H9 (cell line): ENCODE measurements around the gene WDR73. TPM values are rescaled to one million over a fixed set of nuclear protein-coding genes. Genes with fewer than 3 reads are reported as not detected.

Experiments
- DNase-seq: peaks from one replicate; pipeline ENCODE4 v3.0.0-alpha.2; 2017
- H2AFZ ChIP-seq: one replicate; pipeline ENCODE4 v1.6.1; 2013; ENCODE audit warnings: mild to moderate bottlenecking, low read length, control low read depth, moderate library complexity
- H2AK5ac ChIP-seq: 2 replicates; pipeline ENCODE4 v1.6.1; 2013; ENCODE audit warnings: low read length, control low read depth, mixed read lengths; ENCODE audit not compliant: insufficient read length
- H2BK120ac ChIP-seq: one replicate; pipeline ENCODE4 v1.6.1; 2013; ENCODE audit warnings: low read depth, mild to moderate bottlenecking, low read length, control low read depth, inconsistent platforms; ENCODE audit not compliant: poor library complexity, severe bottlenecking
- H2BK12ac ChIP-seq: 2 replicates; pipeline ENCODE4 v1.6.1; 2013; ENCODE audit warnings: low read length, control low read depth, mixed read lengths, low read depth; ENCODE audit not compliant: insufficient read length
- H2BK15ac ChIP-seq: 2 replicates; pipeline ENCODE4 v1.6.1; 2013; ENCODE audit warnings: low read depth, low read length, control low read depth
- H2BK20ac ChIP-seq: one replicate; pipeline ENCODE4 v1.6.1; 2013; ENCODE audit warnings: low read depth, mild to moderate bottlenecking, low read length, control low read depth, inconsistent platforms; ENCODE audit not compliant: poor library complexity, severe bottlenecking
- H2BK5ac ChIP-seq: 2 replicates; pipeline ENCODE4 v1.6.1; 2013; ENCODE audit warnings: low read length, control low read depth, mixed read lengths; ENCODE audit not compliant: insufficient read length
- H3K14ac ChIP-seq: 2 replicates; pipeline ENCODE4 v1.6.1; 2013; ENCODE audit warnings: low read length, control low read depth; ENCODE audit not compliant: insufficient read depth
- H3K18ac ChIP-seq: 2 replicates; pipeline ENCODE4 v1.6.1; 2013; ENCODE audit warnings: low read depth, mild to moderate bottlenecking, mixed read lengths, low read length, control low read depth; ENCODE audit not compliant: insufficient read length
- H3K23ac ChIP-seq: 2 replicates; pipeline ENCODE4 v1.6.1; 2013; ENCODE audit warnings: low read length, control low read depth, mixed read lengths, low read depth; ENCODE audit not compliant: insufficient read length
- H3K23me2 ChIP-seq: 2 replicates; pipeline ENCODE4 v1.6.1; 2013; ENCODE audit warnings: low read depth, mild to moderate bottlenecking, mixed read lengths, low read length, control low read depth; ENCODE audit not compliant: insufficient read length, poor library complexity, severe bottlenecking
- H3K27ac ChIP-seq: 2 replicates; pipeline ENCODE4 v1.5.1; 2013; ENCODE audit warnings: low read length, control low read depth, mixed read lengths, low read depth; ENCODE audit not compliant: insufficient read length
- H3K27me3 ChIP-seq: 2 replicates; pipeline ENCODE4 v1.6.1; 2013; ENCODE audit warnings: low read length, control low read depth, inconsistent platforms; ENCODE audit not compliant: insufficient read depth
- H3K4ac ChIP-seq: 2 replicates; pipeline ENCODE4 v1.6.1; 2013; ENCODE audit warnings: low read depth, mild to moderate bottlenecking, control low read depth, inconsistent platforms, low read length, moderate library complexity
- H3K4me1 ChIP-seq: 2 replicates; pipeline ENCODE4 v1.6.1; 2013; ENCODE audit warnings: low read length, control low read depth, inconsistent platforms; ENCODE audit not compliant: insufficient read depth
- H3K4me2 ChIP-seq: 2 replicates; pipeline ENCODE4 v1.6.1; 2013; ENCODE audit warnings: low read length, control low read depth, mixed read lengths; ENCODE audit not compliant: insufficient read length, insufficient read depth
- H3K56ac ChIP-seq: 2 replicates; pipeline ENCODE4 v1.6.1; 2013; ENCODE audit warnings: low read depth, mild to moderate bottlenecking, mixed read lengths, low read length, control low read depth; ENCODE audit not compliant: insufficient read length
- H3K79me1 ChIP-seq: 2 replicates; pipeline ENCODE4 v1.6.1; 2013; ENCODE audit warnings: low read depth, mild to moderate bottlenecking, moderate library complexity, low read length, control low read depth, inconsistent platforms; ENCODE audit not compliant: insufficient read depth, poor library complexity, severe bottlenecking
- H3K79me2 ChIP-seq: 2 replicates; pipeline ENCODE4 v1.6.1; 2013; ENCODE audit warnings: low read length, control low read depth, inconsistent platforms; ENCODE audit not compliant: insufficient read depth
- H3K9ac ChIP-seq: 2 replicates; pipeline ENCODE4 v1.6.1; 2013; ENCODE audit warnings: low read length, control low read depth, mixed read lengths; ENCODE audit not compliant: insufficient read length; ENCODE audit errors: extremely low read depth
- H3K9me3 ChIP-seq: one replicate; pipeline ENCODE4 v1.6.1; 2013; ENCODE audit warnings: low read depth, low read length, inconsistent platforms; ENCODE audit not compliant: control insufficient read depth
- H3T11ph ChIP-seq: one replicate; pipeline ENCODE4 v1.6.1; 2013; ENCODE audit warnings: mild to moderate bottlenecking, low read length, control low read depth, inconsistent platforms
- H4K20me1 ChIP-seq: one replicate; pipeline ENCODE4 v1.6.1; 2013; ENCODE audit not compliant: control insufficient read depth, insufficient read length, insufficient read depth
- H4K5ac ChIP-seq: 2 replicates; pipeline ENCODE4 v1.6.1; 2013; ENCODE audit warnings: low read depth, mild to moderate bottlenecking, mixed read lengths, low read length, control low read depth; ENCODE audit not compliant: insufficient read length
- H4K8ac ChIP-seq: replicated peaks from 2 replicates; pipeline ENCODE4 v1.6.1; 2013; ENCODE audit warnings: low read length, control low read depth, mixed read lengths, low read depth; ENCODE audit not compliant: insufficient read length
- H4K91ac ChIP-seq: 2 replicates; pipeline ENCODE4 v1.6.1; 2013; ENCODE audit warnings: low read depth, mild to moderate bottlenecking, moderate library complexity, mixed read lengths, low read length, control low read depth; ENCODE audit not compliant: insufficient read length
- H3K27ac Mint-ChIP-seq, 3 experiments: 2 replicates in 2 of 3; 3 replicates in 1 of 3; pipeline ENCODE4 v1.8.0; 2020 to 2021; ENCODE audit warnings: mixed read lengths in 3 of 3, mild to moderate bottlenecking in 1 of 3, moderate library complexity in 1 of 3
- H3K27me3 Mint-ChIP-seq: 2 replicates; pipeline ENCODE4 v1.8.0; 2021; ENCODE audit warnings: low read depth, mild to moderate bottlenecking, moderate library complexity, mixed read lengths
- H3K36me3 Mint-ChIP-seq, 3 experiments: 2 replicates in 2 of 3; 3 replicates in 1 of 3; pipeline ENCODE4 v1.8.0; 2020 to 2021; ENCODE audit warnings: low read depth in 3 of 3, mixed read lengths in 3 of 3; ENCODE audit not compliant: insufficient read depth in 1 of 3
- H3K4me1 Mint-ChIP-seq, 2 experiments: 2 replicates each; pipeline ENCODE4 v1.8.0; 2020; ENCODE audit warnings: mixed read lengths in 2 of 2
- H3K4me3 Mint-ChIP-seq, 2 experiments: 2 replicates in 1 of 2; 3 replicates in 1 of 2; pipeline ENCODE4 v1.8.0; 2020 to 2021; ENCODE audit warnings: mild to moderate bottlenecking in 2 of 2, mixed read lengths in 2 of 2, moderate library complexity in 1 of 2
- H3K9me3 Mint-ChIP-seq, 2 experiments: 2 replicates in 1 of 2; 3 replicates in 1 of 2; pipeline ENCODE4 v1.8.0; 2020; ENCODE audit warnings: mild to moderate bottlenecking in 2 of 2, mixed read lengths in 2 of 2, moderate library complexity in 1 of 2
- WGBS: extraction: QIAGEN DNeasy Blood & Tissue Kit; methylation state at CpG from one replicate; pipeline ENCODE4 v1.1.7; 2013; ENCODE audit warnings: missing lambda C conversion rate, low lambda C conversion rate, mixed read lengths; ENCODE audit not compliant: insufficient read length; ENCODE audit errors: extremely low coverage; 5-methylcytosine and 5-hydroxymethylcytosine counted together
- total RNA-seq: library from RNA; stranded (reverse); gene quantifications from 2 replicates; pipeline ENCODE4 v1.2.1, GENCODE V29; 2021
- TF ChIP-seq, protein P1 (sequence below): fragments of 200-600 bp; sonication (generic); conservative IDR thresholded peaks from 3 replicates; pipeline ENCODE4 v1.8.0; 2021; ENCODE audit warnings: antibody characterized with exemption, mild to moderate bottlenecking

The WDR73 gene
- total RNA-seq, 1 experiment from 2014 or later, result 41.6 TPM

DNA sequence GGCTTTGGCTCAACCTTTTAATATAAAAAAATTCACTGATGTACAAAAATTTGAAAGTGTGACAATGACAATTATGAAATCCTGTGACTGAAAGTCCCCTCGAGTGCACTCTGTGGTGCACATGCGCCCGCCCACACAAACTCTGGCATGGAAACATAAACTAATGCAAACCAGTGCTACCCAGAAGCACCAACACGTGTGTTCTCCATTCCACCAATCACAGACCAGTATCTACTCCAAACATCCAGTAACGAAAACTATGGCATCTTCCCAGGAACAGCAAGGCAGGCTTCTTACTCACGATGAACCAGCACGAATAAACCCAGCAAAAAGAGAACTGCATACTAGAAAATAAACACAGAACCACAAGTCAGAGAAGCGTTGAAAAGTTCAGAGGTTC is 15.6 kb upstream of the WDR73 start:
- no CpG with 5 or more reads among the region's 8 CpGs for WGBS
- H3K79me1 ChIP-seq, result no peaks in the 10 kb centered on the region
- H3K4me1 Mint-ChIP-seq, result no peaks in the 10 kb centered on the region
- H2AFZ ChIP-seq, result no peak overlapping the region
- no peak overlapping the region for H3K4me3 Mint-ChIP-seq
- no peak overlapping the region for H2BK5ac ChIP-seq
- no peak for DNase-seq
- H3K27ac ChIP-seq, result no peak overlapping the region
- no peak overlapping the region for H4K91ac ChIP-seq
- no peak overlapping the region for H2BK20ac ChIP-seq
- no peaks in the 10 kb centered on the region for H3K23me2 ChIP-seq
- H3K9me3 Mint-ChIP-seq, result peaks cover 0 to 4% of the 10 kb centered on the region in 2 experiments; a peak in 1 of 5 replicates
- H3K18ac ChIP-seq, result no peak overlapping the region
- H2AK5ac ChIP-seq, result no peak overlapping the region
- H3K4me2 ChIP-seq, result no peak overlapping the region
- H3K79me2 ChIP-seq, result 0 out of 2 replicates have a peak, but pooled peaks cover 2% of the 10 kb centered on the region
- H3K27ac Mint-ChIP-seq, result no peak overlapping the region
- no peak overlapping the region for H3K4ac ChIP-seq
- H3K14ac ChIP-seq, result no peak overlapping the region
- H3K27me3 Mint-ChIP-seq, result no peaks in the 10 kb centered on the region
- no peak overlapping the region for H2BK15ac ChIP-seq
- no peak overlapping the region for H4K5ac ChIP-seq
- H3K27me3 ChIP-seq, result no peaks in the 10 kb centered on the region
- H2BK120ac ChIP-seq, result no peak overlapping the region
- no peak overlapping the region for H3K9ac ChIP-seq
- H3K36me3 Mint-ChIP-seq, result peaks cover 32 to 75% (median 73%) of the 10 kb centered on the region in 3 experiments
- no peaks in the 10 kb centered on the region for H4K20me1 ChIP-seq
- H3K4me1 ChIP-seq, result no peaks in the 10 kb centered on the region
- H2BK12ac ChIP-seq, result no peak overlapping the region
- H3K56ac ChIP-seq, result no peak overlapping the region
- H3T11ph ChIP-seq, result no peak overlapping the region
- TF ChIP-seq, protein P1, sequence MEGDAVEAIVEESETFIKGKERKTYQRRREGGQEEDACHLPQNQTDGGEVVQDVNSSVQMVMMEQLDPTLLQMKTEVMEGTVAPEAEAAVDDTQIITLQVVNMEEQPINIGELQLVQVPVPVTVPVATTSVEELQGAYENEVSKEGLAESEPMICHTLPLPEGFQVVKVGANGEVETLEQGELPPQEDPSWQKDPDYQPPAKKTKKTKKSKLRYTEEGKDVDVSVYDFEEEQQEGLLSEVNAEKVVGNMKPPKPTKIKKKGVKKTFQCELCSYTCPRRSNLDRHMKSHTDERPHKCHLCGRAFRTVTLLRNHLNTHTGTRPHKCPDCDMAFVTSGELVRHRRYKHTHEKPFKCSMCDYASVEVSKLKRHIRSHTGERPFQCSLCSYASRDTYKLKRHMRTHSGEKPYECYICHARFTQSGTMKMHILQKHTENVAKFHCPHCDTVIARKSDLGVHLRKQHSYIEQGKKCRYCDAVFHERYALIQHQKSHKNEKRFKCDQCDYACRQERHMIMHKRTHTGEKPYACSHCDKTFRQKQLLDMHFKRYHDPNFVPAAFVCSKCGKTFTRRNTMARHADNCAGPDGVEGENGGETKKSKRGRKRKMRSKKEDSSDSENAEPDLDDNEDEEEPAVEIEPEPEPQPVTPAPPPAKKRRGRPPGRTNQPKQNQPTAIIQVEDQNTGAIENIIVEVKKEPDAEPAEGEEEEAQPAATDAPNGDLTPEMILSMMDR, result no peak
- H3K9me3 ChIP-seq, result no peaks in the 10 kb centered on the region
- H3K23ac ChIP-seq, result no peak overlapping the region
- no peak overlapping the region for H4K8ac ChIP-seq
